DMS153 treated with DMSO at 0.1 percent for 48 hours (cell line): ENCODE results near the gene ELAC2.

Experiments used
- DNase-seq: peaks from one replicate; lab custom pipeline; 2025; ENCODE audit not compliant: unreplicated experiment; lab: John Stamatoyannopoulos, UW

ELAC2 gene

DNA sequence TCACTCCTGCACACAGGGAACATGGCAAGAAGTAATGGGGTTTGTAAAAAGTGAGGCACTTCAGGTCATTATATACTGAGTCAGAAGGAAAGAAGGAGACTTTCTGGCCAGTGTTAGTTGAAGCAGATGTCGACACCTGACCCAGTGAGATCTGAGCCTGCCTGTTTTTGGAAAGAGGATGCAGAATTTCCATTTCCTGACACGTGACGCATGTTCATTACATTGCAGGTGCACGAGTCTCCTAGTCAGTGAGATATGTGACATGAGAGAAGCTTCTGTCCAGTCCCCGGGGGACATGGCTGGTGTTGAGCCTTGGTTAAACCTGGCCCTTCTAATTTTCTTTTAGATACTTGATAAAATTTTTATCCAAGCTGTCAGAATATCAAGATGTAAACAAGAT lies 62.3 kb downstream of the ELAC2 start:
- no peak for DNase-seq

DNA sequence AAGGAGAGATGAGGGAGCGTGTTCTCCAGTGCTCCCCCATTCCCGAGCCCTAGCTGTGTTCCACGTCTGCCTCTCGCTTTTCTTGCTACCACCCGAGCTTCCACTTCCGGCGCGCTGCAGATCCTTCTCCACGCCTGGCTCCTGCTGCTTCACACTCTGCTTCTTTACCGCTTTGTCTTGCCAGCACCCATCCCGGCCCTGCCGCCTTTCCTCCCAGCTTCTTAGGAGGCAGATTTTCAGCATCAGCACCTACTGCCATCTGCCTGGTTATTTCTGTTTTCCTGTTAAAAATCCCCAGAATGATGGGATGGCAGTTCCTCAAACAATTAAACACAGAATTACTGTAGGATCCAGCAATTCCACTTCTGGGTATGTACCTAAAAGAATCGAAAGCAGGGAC lies 64.7 kb downstream of the ELAC2 start:
- DNase-seq, result no peak

DNA sequence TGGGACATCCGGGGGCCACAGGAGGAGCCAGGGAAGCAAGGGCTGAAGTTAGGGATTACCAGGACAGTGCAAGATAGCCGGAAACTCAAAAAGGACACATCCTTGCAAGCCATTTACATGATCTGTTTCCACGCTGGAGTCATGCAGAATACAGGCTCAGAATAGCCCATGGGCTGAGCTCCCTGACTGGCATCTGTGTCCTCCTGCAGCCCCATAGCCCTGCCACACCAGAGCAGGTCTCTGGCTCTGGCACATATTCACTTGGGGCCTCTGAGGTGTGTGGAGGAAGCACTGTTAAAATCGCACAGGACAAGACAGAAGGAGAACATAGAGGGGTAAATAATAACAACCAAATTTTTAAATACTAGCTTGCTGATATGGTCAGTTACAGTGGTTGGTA lies 65.8 kb downstream of the ELAC2 start:
- DNase-seq, result no peak

DNA sequence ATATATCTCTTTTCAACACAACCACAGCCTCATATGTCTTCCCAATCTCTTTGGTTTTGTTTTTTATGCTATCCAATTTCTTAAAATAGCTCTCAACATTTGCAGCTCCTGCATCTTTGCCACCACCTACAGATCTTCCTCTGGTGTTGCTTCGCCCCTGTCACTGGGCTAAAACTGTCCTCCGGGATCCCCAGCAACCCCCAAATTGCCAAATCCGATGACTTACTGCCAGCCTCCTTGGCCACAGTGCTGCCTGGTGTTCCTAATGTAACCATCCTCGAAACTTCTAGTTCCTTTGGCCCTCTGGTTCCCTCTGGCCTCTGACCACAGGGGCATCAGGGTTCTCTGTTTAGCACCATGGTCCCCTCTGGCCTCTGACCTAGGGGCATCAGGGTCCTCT lies 70.8 kb downstream of the ELAC2 start:
- DNase-seq, result no peak
